ENCODE measurements around the gene LRPAP1.

Gene LRPAP1

GRCh38 chr4:3531318-3531878 lies 824 bp downstream of the LRPAP1 start:
- FAIRE-seq: no peak

GRCh38 chr4:3530663-3531254 lies 1.5 kb downstream of the LRPAP1 start:
- FAIRE-seq: no peak

- no peak for FAIRE-seq
Observed at GRCh38 chr4:3530051-3530450, 2.2 kb downstream of the LRPAP1 start.

GRCh38 chr4:3529363-3529762 lies 2.9 kb downstream of the LRPAP1 start:
- FAIRE-seq: no peak

GRCh38 chr4:3527914-3528876 lies 4.0 kb downstream of the LRPAP1 start:
- no peak for FAIRE-seq

- no peak for FAIRE-seq
Observed at GRCh38 chr4:3527101-3527913, 4.9 kb downstream of the LRPAP1 start.

GRCh38 chr4:3526456-3526855 lies 5.8 kb downstream of the LRPAP1 start:
- FAIRE-seq: no peak

- no peak for FAIRE-seq
Observed at GRCh38 chr4:3525532-3526430, 6.4 kb downstream of the LRPAP1 start.

GRCh38 chr4:3524920-3525319 lies 7.3 kb downstream of the LRPAP1 start:
- FAIRE-seq: no peak

GRCh38 chr4:3524349-3524748 lies 7.9 kb downstream of the LRPAP1 start:
- FAIRE-seq: no peak

GRCh38 chr4:3523628-3524221 lies 8.5 kb downstream of the LRPAP1 start:
- no peak for FAIRE-seq

- no peak for FAIRE-seq
Observed at GRCh38 chr4:3523146-3523627, 9.0 kb downstream of the LRPAP1 start.

GRCh38 chr4:3522651-3523050 lies 9.6 kb downstream of the LRPAP1 start:
- no peak for FAIRE-seq

GRCh38 chr4:3522326-3522640 lies 9.9 kb downstream of the LRPAP1 start:
- no peak for FAIRE-seq

- no peak for FAIRE-seq
Observed at GRCh38 chr4:3521621-3522325, 10.4 kb downstream of the LRPAP1 start.

GRCh38 chr4:3520796-3521600 lies 11.2 kb downstream of the LRPAP1 start:
- no peak for FAIRE-seq

GRCh38 chr4:3520276-3520675 lies 11.9 kb downstream of the LRPAP1 start:
- no peak for FAIRE-seq

GRCh38 chr4:3519468-3520264 lies 12.6 kb downstream of the LRPAP1 start:
- FAIRE-seq: no peak

GRCh38 chr4:3518941-3519340 lies 13.3 kb downstream of the LRPAP1 start:
- FAIRE-seq: no peak
